ENCODE results near the gene NDUFV3. TPM values are rescaled to one million over a fixed set of nuclear protein-coding genes. Genes with fewer than 3 reads are reported as not detected.
"Not testable (repeated sequence)": the region's sequence is repeated elsewhere in the genome, so short reads cannot be mapped to it uniquely, and the experiment has no call there.

Gene NDUFV3
- total and polyA plus RNA-seq, 2 experiments from 2014 or later = 31.9 to 36.3 TPM

DNA sequence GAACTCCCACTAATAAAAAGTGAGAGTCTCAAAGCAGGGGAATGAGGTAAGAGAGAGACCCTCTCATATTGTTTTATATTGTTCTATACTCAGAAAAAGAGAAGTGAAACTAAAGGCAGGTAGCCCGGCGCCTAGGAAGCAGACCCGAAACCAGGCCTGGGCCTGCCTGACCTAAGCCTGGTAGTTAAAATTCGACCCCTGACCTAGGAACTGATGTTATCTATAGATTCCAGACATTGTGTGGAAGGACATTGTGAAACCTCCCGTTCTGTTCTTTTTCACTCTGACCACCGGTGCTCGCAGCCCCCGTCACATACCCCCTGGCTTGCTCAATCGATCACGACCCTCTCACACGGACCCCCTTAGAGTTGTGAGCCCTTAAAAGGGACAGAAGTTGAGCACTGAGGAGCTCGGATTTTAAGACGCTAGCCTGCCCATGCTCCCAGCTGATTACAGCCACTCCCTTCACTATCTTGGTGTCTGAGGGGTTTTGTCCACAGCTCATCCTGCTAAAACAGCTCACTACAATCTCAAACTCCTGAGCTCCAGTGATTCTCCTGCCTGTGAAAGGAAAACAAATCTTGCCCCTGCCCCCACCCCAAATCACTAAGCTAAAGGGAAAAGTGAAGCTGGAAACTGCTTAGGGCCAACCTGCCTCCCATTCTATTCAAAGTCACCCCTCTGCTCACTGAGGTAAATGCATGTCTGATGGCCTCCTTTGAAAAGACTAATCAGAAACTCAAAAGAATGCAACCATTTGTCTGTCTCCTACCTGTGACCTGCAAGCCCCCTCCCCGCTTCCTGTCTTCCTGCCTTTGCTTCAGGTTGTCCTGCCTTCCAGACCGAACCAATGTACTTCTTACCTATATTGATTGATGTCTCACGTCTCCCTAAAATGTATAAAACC is 44.2 kb downstream of the NDUFV3 start:
- not testable (repeated sequence) for H4K20me1 ChIP-seq (ENCODE audit: insufficient read depth, poor library complexity, severe bottlenecking); DNase-seq (ENCODE audit: low spot score); H3K79me2 ChIP-seq; H3K9me3 ChIP-seq (ENCODE audit: low read depth); H3K27me3 ChIP-seq; H3K9me2 ChIP-seq (replicated peaks; ENCODE audit: insufficient read depth); H3K36me3 ChIP-seq (replicated peaks; ENCODE audit: insufficient read depth, low read depth); H3K4me3 ChIP-seq
- H3K4me1 ChIP-seq (ENCODE audit: insufficient read depth) = peaks cover 46% of the 10 kb centered on the region
- peak overlapping the region; percentile 66 for H3K4me2 ChIP-seq
- H2AFZ ChIP-seq = peak overlapping the region; percentile 40
- WGBS (ENCODE audit: low lambda C conversion rate, missing lambda C conversion rate) = 33% methylated on average over 16 of the region's 16 CpGs
- H3K27ac ChIP-seq = peak overlapping the region; percentile 65

DNA sequence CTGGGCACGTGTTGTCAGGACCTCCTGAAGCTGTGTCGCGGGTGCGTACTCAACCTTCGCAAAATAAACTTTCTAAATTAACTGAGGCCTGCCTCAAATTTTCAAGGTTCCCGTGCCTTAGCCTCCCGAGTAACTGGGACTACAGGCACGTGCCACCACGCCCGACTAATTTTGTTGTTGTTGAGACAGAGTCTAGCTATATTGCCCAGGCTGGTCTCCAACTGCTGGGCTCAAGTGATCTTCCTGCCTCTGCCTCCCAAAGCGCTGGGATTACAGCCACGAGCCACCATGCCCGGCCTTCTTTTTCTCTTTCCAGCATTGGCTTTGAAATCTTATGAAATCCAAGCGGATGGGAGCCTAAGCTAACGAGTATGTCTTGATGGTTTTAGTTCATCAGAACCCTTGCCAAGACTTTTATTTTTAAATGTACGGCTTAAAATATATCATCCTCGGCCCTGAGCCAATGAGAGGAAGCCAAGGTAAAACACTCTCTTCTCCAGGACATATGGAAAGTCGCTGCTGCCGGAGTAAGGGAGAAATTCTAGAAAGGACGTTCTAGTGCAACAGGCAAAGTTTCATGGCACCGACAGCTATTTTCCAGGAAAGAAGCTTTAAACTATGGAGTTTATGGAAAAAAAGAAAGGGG is 45.0 kb downstream of the NDUFV3 start:
- H3K4me1 ChIP-seq (ENCODE audit: insufficient read depth) = peaks cover 38% of the 10 kb centered on the region
- H3K27me3 ChIP-seq = no peaks in the 10 kb centered on the region
- peak overlapping the region; percentile 65 for H3K27ac ChIP-seq
- no peak overlapping the region for H3K4me3 ChIP-seq
- no peak for DNase-seq (ENCODE audit: low spot score)
- H4K20me1 ChIP-seq (ENCODE audit: insufficient read depth, poor library complexity, severe bottlenecking) = no peaks in the 10 kb centered on the region
- no peaks in the 10 kb centered on the region for H3K36me3 ChIP-seq (replicated peaks; ENCODE audit: insufficient read depth, low read depth)
- H3K4me2 ChIP-seq = no peak overlapping the region
- 79% methylated on average over 21 of the region's 21 CpGs for WGBS (ENCODE audit: low lambda C conversion rate, missing lambda C conversion rate)
- TF ChIP-seq EZH2 (IDR thresholded peaks at IDR 0.05; ENCODE audit: borderline replicate concordance) (no peak), EZH2phosphoT487 (IDR thresholded peaks at IDR 0.05; ENCODE audit: low read depth, severe bottlenecking, unreplicated experiment) (no peak)
- TF ChIP-seq, protein P1, sequence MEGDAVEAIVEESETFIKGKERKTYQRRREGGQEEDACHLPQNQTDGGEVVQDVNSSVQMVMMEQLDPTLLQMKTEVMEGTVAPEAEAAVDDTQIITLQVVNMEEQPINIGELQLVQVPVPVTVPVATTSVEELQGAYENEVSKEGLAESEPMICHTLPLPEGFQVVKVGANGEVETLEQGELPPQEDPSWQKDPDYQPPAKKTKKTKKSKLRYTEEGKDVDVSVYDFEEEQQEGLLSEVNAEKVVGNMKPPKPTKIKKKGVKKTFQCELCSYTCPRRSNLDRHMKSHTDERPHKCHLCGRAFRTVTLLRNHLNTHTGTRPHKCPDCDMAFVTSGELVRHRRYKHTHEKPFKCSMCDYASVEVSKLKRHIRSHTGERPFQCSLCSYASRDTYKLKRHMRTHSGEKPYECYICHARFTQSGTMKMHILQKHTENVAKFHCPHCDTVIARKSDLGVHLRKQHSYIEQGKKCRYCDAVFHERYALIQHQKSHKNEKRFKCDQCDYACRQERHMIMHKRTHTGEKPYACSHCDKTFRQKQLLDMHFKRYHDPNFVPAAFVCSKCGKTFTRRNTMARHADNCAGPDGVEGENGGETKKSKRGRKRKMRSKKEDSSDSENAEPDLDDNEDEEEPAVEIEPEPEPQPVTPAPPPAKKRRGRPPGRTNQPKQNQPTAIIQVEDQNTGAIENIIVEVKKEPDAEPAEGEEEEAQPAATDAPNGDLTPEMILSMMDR (IDR thresholded peaks at IDR 0.05; ENCODE audit: poor library complexity) = no peak
- no peaks in the 10 kb centered on the region for H3K9me3 ChIP-seq (ENCODE audit: low read depth)
- H2AFZ ChIP-seq = no peak overlapping the region
- no peaks in the 10 kb centered on the region for H3K79me2 ChIP-seq
- H3K9me2 ChIP-seq (replicated peaks; ENCODE audit: insufficient read depth) = no peaks in the 10 kb centered on the region

DNA sequence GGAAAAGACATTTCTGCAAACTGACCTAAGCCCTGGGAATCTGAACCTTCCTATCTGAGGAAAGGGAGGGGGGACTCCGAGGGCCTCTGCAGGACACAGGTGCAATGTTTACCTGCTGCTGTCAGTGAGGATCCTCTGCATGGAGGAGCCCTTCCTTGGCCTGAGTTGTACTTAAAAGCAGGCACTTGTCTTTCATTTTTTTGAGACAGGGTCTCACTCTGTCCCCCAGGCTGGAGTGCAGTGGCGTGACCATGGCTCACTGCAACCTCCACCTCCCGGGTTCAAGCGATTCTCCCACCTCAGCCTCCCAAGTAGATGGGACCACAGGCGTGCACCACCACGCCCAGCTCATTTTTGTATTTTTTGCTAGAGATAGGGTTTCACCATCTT is 45.5 kb downstream of the NDUFV3 start:
- not testable (repeated sequence) for H3K9me2 ChIP-seq (replicated peaks; ENCODE audit: insufficient read depth); H3K27me3 ChIP-seq; H3K9me3 ChIP-seq (ENCODE audit: low read depth); DNase-seq (ENCODE audit: low spot score); H3K36me3 ChIP-seq (replicated peaks; ENCODE audit: insufficient read depth, low read depth); H3K4me3 ChIP-seq; H3K79me2 ChIP-seq; H2AFZ ChIP-seq; H4K20me1 ChIP-seq (ENCODE audit: insufficient read depth, poor library complexity, severe bottlenecking); H3K27ac ChIP-seq; H3K4me2 ChIP-seq
- WGBS (ENCODE audit: low lambda C conversion rate, missing lambda C conversion rate) = 90% methylated on average over 6 of the region's 6 CpGs
- H3K4me1 ChIP-seq (ENCODE audit: insufficient read depth) = peaks cover 35% of the 10 kb centered on the region

DNA sequence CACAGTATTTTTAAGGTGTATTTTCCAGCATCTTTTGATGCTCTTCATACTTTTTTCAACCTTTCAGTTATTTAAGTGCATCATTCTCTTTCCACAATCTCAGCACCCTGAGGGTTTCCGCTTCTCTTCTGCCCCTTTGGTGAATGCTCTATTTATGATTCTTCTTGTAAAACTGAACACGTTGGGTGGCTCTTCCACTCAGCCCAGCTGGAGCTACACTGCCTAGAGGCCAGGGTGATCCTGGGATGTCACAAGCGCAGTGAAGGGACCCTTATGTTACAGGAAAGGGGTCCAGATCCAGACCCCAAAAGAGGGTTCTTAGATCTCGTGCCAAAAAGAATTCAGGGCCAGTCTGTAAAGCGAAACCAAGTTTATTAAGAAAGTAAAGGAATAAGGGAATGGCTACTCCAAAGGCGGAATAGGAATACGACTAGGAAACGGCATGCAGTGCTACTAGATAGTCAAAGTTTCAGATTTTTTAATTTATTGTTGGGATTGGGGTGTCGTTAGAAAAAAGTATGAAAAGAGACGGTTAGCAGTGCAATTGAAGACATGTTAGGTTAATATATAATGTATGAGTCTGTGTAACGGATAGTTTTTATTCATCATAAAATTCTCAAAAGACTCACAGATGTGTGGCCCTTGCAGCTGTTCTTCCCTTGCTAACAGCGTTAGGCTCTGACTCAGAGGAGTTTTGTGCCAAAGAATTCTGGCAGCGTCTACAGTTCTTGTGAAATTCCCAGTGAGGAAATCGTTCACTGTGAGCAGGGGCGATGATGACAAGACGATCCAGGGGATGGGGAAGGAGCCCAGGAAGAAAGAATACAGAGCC is 46.7 kb downstream of the NDUFV3 start:
- Histone ChIP-seq H3K4me3 (no peak overlapping the region), H3K4me1 (ENCODE audit: insufficient read depth) (peaks cover 25% of the 10 kb centered on the region), H3K9me2 (replicated peaks; ENCODE audit: insufficient read depth) (no peaks in the 10 kb centered on the region), H3K36me3 (replicated peaks; ENCODE audit: insufficient read depth, low read depth) (no peaks in the 10 kb centered on the region), H3K27ac (peak overlapping the region; percentile 72), H2AFZ (no peak overlapping the region), H3K9me3 (ENCODE audit: low read depth) (no peaks in the 10 kb centered on the region), H4K20me1 (ENCODE audit: insufficient read depth, poor library complexity, severe bottlenecking) (no peaks in the 10 kb centered on the region), H3K27me3 (no peaks in the 10 kb centered on the region), H3K79me2 (no peaks in the 10 kb centered on the region), H3K4me2 (peak overlapping the region; percentile 55)
- 62% methylated on average over 16 of the region's 16 CpGs for WGBS (ENCODE audit: low lambda C conversion rate, missing lambda C conversion rate)
- peak; percentile 83 for DNase-seq (ENCODE audit: low spot score)
- TF ChIP-seq EZH2phosphoT487 (IDR thresholded peaks at IDR 0.05; ENCODE audit: low read depth, severe bottlenecking, unreplicated experiment) (no peak), EZH2 (IDR thresholded peaks at IDR 0.05; ENCODE audit: borderline replicate concordance) (no peak)
- TF ChIP-seq, protein P1 (IDR thresholded peaks at IDR 0.05; ENCODE audit: poor library complexity) = no peak

Data from hepatocyte (in vitro differentiated cells).